HG03378 (cell line): ENCODE measurements around the gene RPP21.
"Not testable (repeated sequence)": the region's sequence is repeated elsewhere in the genome, so short reads cannot be mapped to it uniquely, and the experiment has no call there.

Experiments used
- ATAC-seq: cut with Tn5 transposase; IDR thresholded peaks from one replicate; pipeline ENCODE4 v1.9.1; 2021; ENCODE audit warnings: mild to moderate bottlenecking, moderate library complexity; ENCODE audit not compliant: unreplicated experiment

Gene RPP21

DNA sequence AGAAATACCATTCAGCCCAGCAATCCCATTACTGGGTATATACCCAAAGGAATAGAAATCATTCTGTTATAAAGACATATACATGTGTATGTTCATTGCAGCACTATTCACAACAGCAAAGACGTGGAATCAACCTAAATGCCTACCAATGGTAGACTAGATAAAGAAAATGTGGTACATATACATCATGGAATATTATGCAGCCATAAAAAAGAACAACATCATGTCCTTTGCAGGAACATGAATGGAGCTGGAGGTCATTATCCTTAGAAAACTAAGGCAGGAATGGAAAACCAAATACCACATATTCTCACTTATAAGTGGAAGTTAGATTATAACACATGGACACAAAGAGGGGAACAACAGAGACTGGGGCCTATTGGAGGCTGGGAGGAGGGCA, 24.3 kb downstream of the RPP21 start:
- ATAC-seq: not testable (repeated sequence)

DNA sequence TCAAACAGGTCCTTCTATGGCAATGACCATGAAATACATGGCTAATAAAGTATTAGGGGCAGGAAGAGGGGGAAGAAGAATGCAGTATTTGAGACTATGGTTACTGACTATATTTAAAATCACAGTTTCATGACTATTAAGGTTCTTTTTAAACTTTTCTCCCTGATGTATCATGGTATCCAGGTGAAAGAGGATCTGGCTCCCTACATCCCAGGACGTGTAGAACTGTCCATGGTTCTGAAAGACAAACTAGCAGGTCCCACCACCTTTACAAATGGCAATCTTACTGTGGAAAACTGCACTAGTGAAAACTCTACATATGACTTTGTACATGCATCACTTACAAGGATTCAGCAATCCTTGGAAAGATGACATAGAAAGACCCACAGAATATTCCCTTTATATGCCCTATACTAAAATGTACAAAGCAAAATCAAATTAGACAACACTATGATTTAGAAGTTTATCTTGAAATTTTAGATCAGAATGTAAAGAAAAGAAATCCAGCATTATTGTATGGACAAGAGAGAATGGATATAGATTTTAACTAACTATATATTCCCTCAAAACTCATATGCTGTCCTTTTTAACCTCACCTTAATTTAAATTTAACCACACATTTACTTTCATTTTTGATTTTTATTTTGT, 33.5 kb downstream of the RPP21 start:
- no peak for ATAC-seq

DNA sequence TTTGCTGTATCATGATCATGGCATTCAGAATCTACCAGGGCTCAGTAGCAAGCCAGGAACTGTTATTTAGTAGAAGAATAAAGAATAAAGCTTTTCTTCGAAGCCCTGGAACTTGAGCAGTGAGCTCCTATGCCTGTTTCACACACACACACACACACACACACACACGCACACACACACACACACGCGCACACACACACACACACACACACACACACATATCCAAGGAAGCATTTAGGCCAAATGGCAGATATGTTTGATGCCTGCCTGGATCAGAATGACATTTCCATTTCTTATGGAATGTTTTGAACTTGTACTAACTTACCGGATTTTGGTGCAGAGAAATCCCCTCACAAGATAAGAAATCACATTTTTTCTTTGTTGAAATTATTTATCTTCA, 35.5 kb downstream of the RPP21 start:
- ATAC-seq: no peak

DNA sequence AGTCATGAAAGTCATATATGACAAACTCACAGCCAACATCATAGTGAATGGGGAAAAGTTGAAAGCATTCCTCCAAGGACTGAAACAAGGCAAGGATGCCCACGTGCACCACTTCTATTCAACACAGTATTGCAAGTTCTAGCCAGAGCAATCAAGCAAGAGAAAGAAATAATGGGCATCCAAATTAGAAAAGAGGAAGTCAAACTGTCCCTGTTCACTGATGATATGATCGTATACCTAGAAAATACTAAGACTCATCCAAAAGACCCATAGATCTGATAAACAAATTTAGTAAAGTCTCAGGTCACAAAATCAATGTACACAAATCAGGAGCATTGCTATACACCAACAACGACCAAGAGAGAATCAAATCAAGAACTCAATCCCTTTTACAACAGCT, 41.2 kb downstream of the RPP21 start:
- no peak for ATAC-seq

DNA sequence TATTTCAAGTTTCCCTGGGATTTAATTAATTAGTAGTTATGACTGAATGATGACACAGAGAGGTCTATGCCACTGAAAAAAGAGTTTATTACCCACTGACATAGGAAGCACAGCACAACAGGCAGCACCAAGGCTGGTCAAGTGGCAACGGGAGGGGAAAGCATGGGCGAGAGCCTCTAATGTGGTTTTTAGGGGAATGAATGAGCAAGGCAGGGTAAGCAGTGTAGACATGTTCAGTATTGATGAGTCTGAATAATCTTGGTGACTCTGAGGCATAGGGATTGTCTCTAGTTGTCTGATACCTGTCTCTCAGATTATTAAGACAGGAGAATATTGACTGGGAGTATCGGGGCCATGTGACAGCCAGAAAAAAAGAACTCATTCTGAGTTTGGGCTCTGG, 46.3 kb downstream of the RPP21 start:
- no peak for ATAC-seq

DNA sequence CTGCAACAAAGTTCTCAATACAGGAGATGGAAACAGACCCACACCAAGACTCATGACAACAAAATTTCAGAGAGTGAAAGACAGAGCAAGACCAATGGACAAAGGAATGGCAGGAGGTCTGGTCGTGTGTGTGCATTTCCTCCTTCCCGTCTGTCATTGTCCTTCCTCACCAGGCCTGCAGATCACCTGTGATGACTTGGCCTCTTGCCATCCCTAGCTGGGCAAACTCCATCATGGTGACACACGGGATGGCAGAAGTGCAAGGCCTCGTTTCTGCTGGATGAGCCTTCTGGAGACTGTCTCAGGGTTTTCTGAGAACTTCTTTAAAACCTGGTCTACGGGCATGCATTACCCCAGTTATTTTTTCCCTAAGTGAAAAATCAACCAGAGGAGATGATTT, 49.2 kb downstream of the RPP21 start:
- ATAC-seq: no peak
